Limb (tissue), 2 donors: ENCODE results near the gene ST8SIA6.
"Not testable (repeated sequence)": the region's sequence is repeated elsewhere in the genome, so short reads cannot be mapped to it uniquely, and the experiment has no call there.

ENCODE experiments used
- DNase-seq, 2 donors: peaks; one replicate each; pipeline ENCODE4 v3.0.0-alpha.2; 2016; ENCODE audit errors: extremely low spot score in 2 of 2

Gene ST8SIA6

DNA sequence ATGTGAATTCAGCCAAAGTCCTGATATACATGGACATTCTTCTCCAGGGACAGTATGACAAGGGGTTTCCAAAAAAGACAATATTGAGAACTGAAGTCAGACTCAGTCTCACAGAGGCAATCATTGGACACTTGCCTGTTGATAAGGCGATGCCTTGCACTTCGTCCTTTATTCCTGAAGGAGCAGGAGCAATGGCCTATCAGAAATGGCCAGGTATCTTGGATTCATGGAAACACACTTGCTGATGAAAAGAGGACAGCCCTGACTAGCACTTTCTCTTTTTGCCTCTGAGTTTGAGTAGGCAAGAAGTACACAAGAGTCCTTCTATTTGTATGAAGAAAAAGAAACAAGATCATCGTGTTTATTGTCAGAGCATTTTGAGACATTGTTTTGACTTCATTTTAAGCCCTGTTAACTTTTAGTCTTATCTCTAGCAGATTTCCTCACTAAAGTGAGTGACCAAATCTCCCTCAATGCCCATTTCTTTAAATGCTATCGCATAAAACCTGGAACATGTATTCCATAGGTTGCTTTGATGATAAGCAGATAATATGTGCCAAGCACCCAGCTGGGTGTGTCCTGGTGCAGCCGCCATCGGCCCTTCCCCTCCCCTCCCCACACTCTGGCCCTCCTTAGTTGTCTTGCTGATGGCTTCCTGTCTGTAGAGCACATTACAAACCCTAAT, 26.6 kb downstream of the ST8SIA6 start:
- no peak for DNase-seq

- no peak for DNase-seq
Observed at GRCh38 chr10:17427201-17427600, 27.2 kb downstream of the ST8SIA6 start.

DNA sequence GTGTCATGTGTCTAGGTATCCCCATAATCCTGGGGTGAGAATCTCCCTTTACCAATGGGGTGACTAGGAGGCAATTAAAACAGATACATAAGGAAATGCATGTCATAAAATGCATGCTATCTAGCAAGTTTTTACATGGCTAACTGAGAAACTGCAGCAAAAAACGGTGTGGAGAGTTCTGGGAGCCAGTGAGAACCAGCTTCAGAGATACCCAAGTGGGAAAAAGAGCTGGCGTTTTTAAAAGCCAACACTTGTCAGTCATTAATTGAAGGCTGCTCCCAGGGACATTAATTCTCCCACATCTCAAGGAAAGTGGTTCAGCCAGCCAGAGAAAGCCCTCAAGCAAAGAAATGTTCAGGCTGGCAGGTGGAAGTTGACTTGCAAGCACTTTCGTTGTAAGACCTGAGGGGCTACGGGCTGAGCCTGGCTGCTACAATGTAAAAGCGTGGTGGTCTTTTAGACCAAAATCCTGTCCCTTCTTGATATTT, 28.1 kb downstream of the ST8SIA6 start:
- no peak for DNase-seq

GRCh38 chr10:17425584-17426262, 28.7 kb downstream of the ST8SIA6 start:
- DNase-seq, result no peak

DNA sequence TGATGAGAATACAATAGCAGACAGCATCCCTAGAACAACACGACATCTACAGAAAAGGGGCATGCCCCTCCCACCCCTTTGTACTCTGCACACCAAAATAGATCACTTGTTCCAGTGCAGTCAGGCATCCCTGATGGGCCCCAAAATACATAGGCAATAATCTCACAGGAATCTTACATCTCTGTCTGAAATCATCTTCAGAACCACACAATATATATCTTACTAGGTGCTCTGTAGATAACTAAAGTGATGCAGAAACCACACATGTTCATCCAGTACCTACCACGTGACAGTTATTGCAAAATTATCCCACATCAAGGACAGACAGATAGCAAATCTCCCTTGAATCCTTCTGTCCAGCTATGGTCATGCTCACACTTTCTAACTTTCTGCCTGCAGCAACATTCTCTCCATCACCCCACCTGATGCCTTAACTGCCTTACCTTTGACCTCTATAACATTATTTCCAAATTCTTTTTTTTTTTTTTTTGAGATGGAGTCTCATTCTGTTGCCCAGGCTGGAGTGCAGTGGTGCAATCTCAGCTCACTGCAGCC, 30.7 kb downstream of the ST8SIA6 start:
- no peak for DNase-seq

DNA sequence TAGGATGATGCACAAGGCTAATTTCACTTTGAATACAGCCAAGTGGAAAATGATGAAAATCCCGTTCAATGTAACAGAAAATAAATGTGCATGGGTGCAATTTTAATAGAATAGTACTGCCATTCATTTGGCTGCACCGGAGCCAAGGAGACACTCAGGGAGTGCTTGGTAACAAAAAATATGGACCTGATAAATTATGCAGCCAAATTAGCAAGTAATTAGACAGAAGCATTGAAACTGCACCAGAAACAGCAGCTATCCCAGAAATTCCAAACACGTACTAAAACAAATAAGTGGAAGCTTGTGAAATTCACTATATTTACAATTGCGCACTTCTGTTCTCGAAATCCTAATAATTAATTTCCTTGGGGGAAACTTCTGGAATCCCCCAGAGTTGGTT, 31.5 kb downstream of the ST8SIA6 start:
- no peak for DNase-seq

DNA sequence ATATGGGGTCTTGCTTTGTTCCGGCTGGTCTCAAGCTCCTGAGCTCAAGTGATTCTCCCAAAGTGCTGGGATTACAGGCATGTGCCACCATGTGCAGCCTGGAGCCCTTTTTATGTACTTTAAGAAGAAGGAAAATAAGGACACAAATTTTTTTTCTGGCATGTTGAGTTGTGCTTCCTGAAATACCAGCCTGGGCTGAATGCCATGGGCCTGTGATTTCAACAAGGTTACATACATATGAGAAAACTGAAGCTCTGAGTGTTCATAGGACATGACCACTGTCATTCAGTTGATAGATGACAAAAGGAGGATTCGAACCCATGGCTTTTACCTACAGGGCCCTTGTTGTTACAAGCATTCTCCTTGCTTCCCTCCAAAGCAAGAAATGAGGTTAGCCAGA, 36.1 kb downstream of the ST8SIA6 start:
- no peak for DNase-seq

- DNase-seq, result no peak
Observed at GRCh38 chr10:17416442-17417211, 37.8 kb downstream of the ST8SIA6 start.

- DNase-seq, result no peak
Observed at GRCh38 chr10:17415046-17415658, 39.2 kb downstream of the ST8SIA6 start.

- no peak for DNase-seq
Observed at GRCh38 chr10:17414484-17414883, 39.9 kb downstream of the ST8SIA6 start.

GRCh38 chr10:17413876-17414275, 40.5 kb downstream of the ST8SIA6 start:
- DNase-seq, result no peak

DNA sequence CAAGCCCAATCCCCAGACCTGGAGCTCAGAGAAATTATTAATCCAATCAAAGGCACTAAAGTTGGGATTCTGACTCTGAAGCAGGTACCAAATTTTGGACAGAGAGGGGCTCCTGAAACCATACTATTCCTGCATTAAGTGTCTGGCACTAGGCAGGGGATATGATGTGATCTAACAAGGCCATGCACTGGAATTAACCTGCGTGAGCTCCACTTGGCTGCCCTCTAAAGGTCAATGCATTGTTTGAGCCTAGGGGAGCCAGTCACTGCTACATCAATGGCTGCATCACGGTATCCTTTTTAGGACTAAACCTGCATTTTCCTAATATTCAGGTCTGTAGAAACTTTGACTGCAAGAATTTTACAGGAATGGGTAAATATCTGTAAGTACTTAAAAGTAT, 42.1 kb downstream of the ST8SIA6 start:
- DNase-seq, result no peak

GRCh38 chr10:17410907-17411306, 43.5 kb downstream of the ST8SIA6 start:
- no peak for DNase-seq

DNA sequence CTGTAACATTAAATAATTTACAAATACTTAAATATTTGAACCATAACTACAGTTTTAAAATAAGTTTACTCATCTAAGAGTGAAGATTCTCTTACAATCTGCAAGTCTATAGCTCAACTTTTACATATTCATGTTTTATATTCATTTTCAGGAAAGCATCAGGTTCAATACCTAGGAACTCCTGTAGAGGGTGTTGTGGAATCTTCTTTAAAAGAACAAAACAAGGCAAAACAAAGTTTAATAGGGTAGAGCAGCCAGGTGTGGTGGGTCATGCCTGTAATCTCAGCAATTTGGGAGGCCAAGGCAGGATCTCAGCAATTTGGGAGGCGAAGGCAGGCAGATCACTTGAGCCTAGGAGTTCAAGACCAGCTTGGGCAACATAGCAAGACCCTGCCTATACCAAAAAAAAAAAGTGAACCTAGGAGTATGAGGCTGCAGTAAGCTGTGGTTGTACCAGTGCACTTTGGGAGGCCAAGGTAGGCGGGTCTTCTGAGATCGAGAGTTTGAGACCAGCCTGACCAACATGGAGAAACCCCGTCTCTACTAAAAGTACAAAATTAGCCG, 45.1 kb downstream of the ST8SIA6 start:
- no peak for DNase-seq

- DNase-seq, result no peak
Observed at GRCh38 chr10:17407047-17407446, 47.3 kb downstream of the ST8SIA6 start.

GRCh38 chr10:17406036-17406834, 48.2 kb downstream of the ST8SIA6 start:
- DNase-seq, result no peak

DNA sequence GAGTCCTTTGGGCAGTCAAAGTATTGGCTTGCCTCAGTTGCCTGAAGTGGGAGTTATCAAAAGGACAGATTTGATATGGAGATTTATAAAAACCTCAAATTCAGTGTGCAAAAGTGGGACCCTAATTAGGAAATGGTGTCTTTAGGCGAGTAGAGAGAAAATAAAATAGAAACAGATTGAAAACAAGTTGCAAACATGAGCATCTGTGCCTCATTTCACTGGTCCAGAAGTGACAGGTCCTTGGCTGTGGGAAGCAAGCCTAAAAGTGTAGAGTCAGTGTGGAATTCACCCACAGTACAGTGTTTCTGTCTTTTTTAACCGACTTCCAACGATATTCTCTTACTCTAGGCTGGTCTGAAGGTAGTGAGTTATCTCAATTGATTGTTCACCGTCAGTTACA, 51.2 kb downstream of the ST8SIA6 start:
- DNase-seq, result no peak

DNA sequence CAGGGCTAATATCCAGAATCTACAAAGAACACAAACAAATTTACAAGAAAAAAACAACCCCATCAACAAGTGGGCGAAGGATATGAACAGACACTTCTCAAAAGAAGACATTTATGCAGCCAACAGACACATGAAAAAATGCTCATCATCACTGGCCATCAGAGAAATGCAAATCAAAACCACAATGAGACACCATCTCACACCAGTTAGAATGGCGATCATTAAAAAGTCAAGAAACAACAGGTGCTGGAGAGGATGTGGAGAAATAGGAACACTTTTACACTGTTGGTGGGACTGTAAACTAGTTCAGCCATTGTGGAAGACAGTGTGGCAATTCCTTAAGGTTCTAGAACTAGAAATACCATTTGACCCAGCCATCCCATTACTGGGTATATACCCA, 52.4 kb downstream of the ST8SIA6 start:
- DNase-seq, result not testable (repeated sequence)

DNA sequence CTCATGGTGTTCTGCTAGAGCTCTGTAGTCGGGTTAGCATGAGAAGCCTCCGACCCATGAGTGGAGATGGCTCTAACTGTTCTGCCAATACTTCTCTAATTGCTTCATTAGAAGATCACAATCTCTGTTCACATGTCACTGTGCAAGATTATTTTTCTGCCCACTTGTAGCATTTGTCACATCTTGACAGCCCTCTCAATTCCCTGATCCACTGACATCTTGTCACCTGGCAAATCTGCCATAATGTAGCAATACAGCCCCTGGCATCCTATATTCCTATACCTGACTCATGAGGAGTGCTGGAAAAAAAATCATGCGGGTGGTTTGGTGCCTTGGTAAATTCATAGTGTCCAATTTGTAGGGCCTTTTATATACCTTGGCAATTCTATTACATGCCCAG, 58.4 kb downstream of the ST8SIA6 start:
- DNase-seq, result no peak

DNA sequence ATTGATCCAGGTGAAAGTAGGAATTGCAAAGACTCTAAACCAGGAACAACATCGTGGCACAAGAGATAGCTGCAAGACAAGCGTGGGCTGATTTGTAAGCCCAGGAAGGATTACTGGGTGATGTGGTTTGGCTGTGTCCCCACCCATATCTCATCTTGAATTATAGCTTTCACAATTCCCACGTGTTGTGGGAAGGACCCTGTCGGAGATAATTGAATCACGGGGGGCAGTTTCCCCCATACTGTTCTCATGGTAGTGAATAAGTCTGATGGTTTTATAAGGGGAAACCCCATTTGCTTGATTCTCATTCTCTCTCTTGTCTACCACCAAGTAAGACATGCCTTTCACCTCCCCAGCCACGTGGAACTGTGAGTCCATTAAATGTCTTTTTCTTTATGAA, 59.5 kb downstream of the ST8SIA6 start:
- no peak for DNase-seq
